GM12878 (cell line): Measurements from ENCODE around the gene APLP1. TPM values are rescaled to one million over a fixed set of nuclear protein-coding genes. Genes with fewer than 3 reads are reported as not detected.

Experiments used
- ATAC-seq: fragments of 200-7000 bp; cut with Tn5 transposase; 3 replicates; pipeline ENCODE4 v1.9.1; 2020; ENCODE audit warnings: mild to moderate bottlenecking, moderate library complexity
- BruUV-seq: library from RNA; stranded (reverse); fragments of 400-500 nt; replicated peaks from 2 replicates; lab custom pipeline; 2021; lab: Mats Ljungman, UMichigan
- CTCF ChIA-PET: fragments of 300-600 bp; sonication (Branson Sonifier 250); formaldehyde crosslinking; extraction: SDS; loops from one replicate; lab custom pipeline; 2021; ENCODE audit warnings: inconsistent platforms; lab: Yijun Ruan, JAX
- POLR2A ChIA-PET: fragments of 350-600 bp; formaldehyde crosslinking; extraction: SDS; loops from one replicate; lab custom pipeline; 2021; ENCODE audit warnings: inconsistent platforms; lab: Charles Lee
- RAD21 ChIA-PET: fragments of 300-600 bp; sonication (Branson Sonifier 250); formaldehyde crosslinking; loops from one replicate; lab custom pipeline; 2023; ENCODE audit warnings: antibody characterized with exemption; ENCODE audit not compliant: unreplicated experiment; lab: Charles Lee
- SMC1A ChIA-PET: fragments of 300-600 bp; sonication (Branson Sonifier 250); formaldehyde crosslinking; loops from one replicate; lab custom pipeline; 2023; ENCODE audit not compliant: unreplicated experiment, uncharacterized antibody; lab: Charles Lee
- DNase-seq: peaks from one replicate; pipeline ENCODE4 v3.0.0-alpha.2; 2011; ENCODE audit warnings: low read depth, low spot score
- FAIRE-seq: peaks from 3 replicates; lab custom pipeline; 2011; peaks lifted over from hg19 to GRCh38; lab: Jason Lieb, UNC
- H2AFZ ChIP-seq: 2 replicates; pipeline ENCODE4 v1.6.0; 2011; ENCODE audit warnings: low read depth, low read length, control low read depth; ENCODE audit not compliant: control insufficient read depth
- H3K27ac ChIP-seq: 2 replicates; pipeline ENCODE4 v1.5.1; 2011; ENCODE audit warnings: control low read depth; ENCODE audit not compliant: control insufficient read depth, insufficient read depth
- H3K27me3 ChIP-seq, 2 experiments: replicated peaks in 1 of 2; 2 replicates each; pipeline versions ENCODE4 v1.6.0 to v1.6.1; 2011; ENCODE audit warnings: low read length in 1 of 2; ENCODE audit not compliant: control insufficient read depth in 2 of 2, insufficient read depth in 2 of 2
- H3K36me3 ChIP-seq, 2 experiments: 2 replicates each; pipeline ENCODE4 v1.5.1; 2011; ENCODE audit warnings: low read length in 1 of 2; ENCODE audit not compliant: control insufficient read depth in 2 of 2, insufficient read depth in 2 of 2
- H3K4me1 ChIP-seq: 2 replicates; pipeline ENCODE4 v1.6.1; 2011; ENCODE audit warnings: mild to moderate bottlenecking, low read length, moderate library complexity, mixed read lengths; ENCODE audit not compliant: control insufficient read depth, insufficient read depth
- H3K4me2 ChIP-seq: 2 replicates; pipeline ENCODE4 v1.6.0; 2011; ENCODE audit warnings: control low read depth; ENCODE audit not compliant: control insufficient read depth, insufficient read depth
- H3K4me3 ChIP-seq: fragments of 200-600 bp; sonication (generic); 2 replicates; pipeline ENCODE4 v1.5.1; 2016
- H3K79me2 ChIP-seq: 2 replicates; pipeline ENCODE4 v1.6.0; 2011; ENCODE audit warnings: low read length; ENCODE audit not compliant: control insufficient read depth, insufficient read depth
- H3K9ac ChIP-seq: 2 replicates; pipeline ENCODE4 v1.8.0; 2011; ENCODE audit warnings: low read length, control low read depth, mixed read lengths; ENCODE audit not compliant: control insufficient read depth, insufficient read depth
- H3K9me3 ChIP-seq: replicated peaks from 3 replicates; pipeline ENCODE4 v1.5.1; 2011; ENCODE audit warnings: mild to moderate bottlenecking, low read length; ENCODE audit not compliant: control insufficient read depth, insufficient read depth
- H4K20me1 ChIP-seq: 2 replicates; pipeline ENCODE4 v1.6.0; 2011; ENCODE audit not compliant: control insufficient read depth, insufficient read depth
- ASH2L ChIP-seq: fragments of 300-600, 200-600 bp; sonication (generic); IDR thresholded peaks from 2 replicates; pipeline ENCODE4 v1.6.1; 2017; ENCODE audit warnings: low read depth, mild to moderate bottlenecking, borderline replicate concordance
- CEBPB ChIP-seq, 2 experiments: fragments of 150-350 bp in 1 of 2; IDR thresholded peaks; 2 replicates each; pipeline ENCODE4 v1.6.1; 2012 to 2014; ENCODE audit warnings: low read depth in 2 of 2, low read length in 2 of 2, borderline replicate concordance in 1 of 2, inconsistent platforms in 1 of 2
- ESRRA ChIP-seq: IDR thresholded peaks from 2 replicates; pipeline ENCODE4 v1.6.1; 2012; ENCODE audit warnings: mild to moderate bottlenecking, low read length, improper control_type of control experiment
- FOXM1 ChIP-seq: IDR thresholded peaks from 2 replicates; pipeline ENCODE4 v1.6.1; 2012; ENCODE audit warnings: low read depth, mild to moderate bottlenecking, inconsistent platforms, low read length, moderate library complexity
- LARP7 ChIP-seq: fragments of 450-650 bp; IDR thresholded peaks from 2 replicates; pipeline ENCODE4 v1.6.1; 2017; ENCODE audit warnings: mild to moderate bottlenecking
- MEF2B ChIP-seq: fragments of 450-650 bp; IDR thresholded peaks from 2 replicates; pipeline ENCODE4 v1.6.1; 2018; ENCODE audit warnings: mild to moderate bottlenecking, moderate library complexity; ENCODE audit not compliant: partially characterized antibody, poor library complexity, severe bottlenecking
- NRF1 ChIP-seq: conservative IDR thresholded peaks from 2 replicates; pipeline ENCODE4 v1.6.1; 2011; ENCODE audit warnings: mild to moderate bottlenecking, low read depth, low read length, improper control_type of control experiment
- POLR2A ChIP-seq: IDR thresholded peaks from 2 replicates; pipeline ENCODE4 v1.6.1; 2011; ENCODE audit warnings: low read depth, mild to moderate bottlenecking, low read length
- RAD51 ChIP-seq: fragments of 450-650 bp; IDR thresholded peaks from 2 replicates; pipeline ENCODE4 v1.6.1; 2016; ENCODE audit warnings: moderate library complexity, mild to moderate bottlenecking, inconsistent platforms
- SREBF1 ChIP-seq: IDR thresholded peaks from 2 replicates; pipeline ENCODE4 v1.6.1; 2012; ENCODE audit warnings: mild to moderate bottlenecking, low read length
- WRNIP1 ChIP-seq: IDR thresholded peaks from 2 replicates; pipeline ENCODE4 v1.6.1; 2011; ENCODE audit warnings: low read depth, low read length, improper control_type of control experiment, borderline replicate concordance
- ZBTB11 ChIP-seq: fragments of 450-650 bp; formaldehyde crosslinking; IDR thresholded peaks from 2 replicates; pipeline ENCODE4 v1.5.0; 2022; ENCODE audit warnings: mild to moderate bottlenecking, missing genetic modification characterization
- ZNF24 ChIP-seq: fragments of 450-650 bp; IDR thresholded peaks from 2 replicates; pipeline ENCODE4 v1.6.1; 2017; ENCODE audit warnings: antibody characterized with exemption, mild to moderate bottlenecking
- WGBS: methylation state at CpG from one replicate; pipeline ENCODE4 v1.1.6; 2016; ENCODE audit warnings: low lambda C conversion rate; ENCODE audit not compliant: insufficient replicate concordance, insufficient coverage; ENCODE audit errors: missing lambda C conversion rate; 5-methylcytosine and 5-hydroxymethylcytosine counted together
- in situ Hi-C: fragments of 300-500 bp; cut with MboI; formaldehyde crosslinking; loops from 9 replicates; pipeline ENCODE4 v1.14.3; 2018; ENCODE audit warnings: mixed read lengths
- intact Hi-C: fragments of 100-400 bp; cut with micrococcal nuclease; formaldehyde crosslinking; loops from one replicate; pipeline ENCODE4 v1.14.2; 2022; ENCODE audit not compliant: unreplicated experiment
- polyA plus RNA-seq, 11 experiments: library from polyadenylated mRNA; depleted of rRNA in 4 of 11; unstranded in 6 of 11; stranded (reverse) in 5 of 11; fragments of >200 nt; fragmentation: Nextera tagmentation in 4 of 11; fragmentation: Illumina TruSeq in 1 of 11; extraction: Ambion mirVana in 4 of 11; extraction: Trizol in 1 of 11; gene quantifications; 1 replicate in 1 of 11; 2 replicates in 10 of 11; pipeline versions ENCODE4 v1.2.1 to v1.2.3, GENCODE V29; 2011 to 2016; ENCODE audit warnings: inconsistent platforms in 2 of 11, missing spikeins in 2 of 11, low read depth in 1 of 11
- total RNA-seq, 4 experiments: library from RNA; depleted of rRNA in 3 of 4; stranded (reverse); fragments of >200 nt in 3 of 4; fragmentation: Illumina TruSeq in 1 of 4; extraction: Trizol in 1 of 4; gene quantifications; 2 replicates each; pipeline versions ENCODE4 v1.2.1 to v1.2.3, GENCODE V29; 2013 to 2021

Gene APLP1
- total and polyA plus RNA-seq, 10 of the 15 experiments (the other 5 are each of a cell fraction or from before 2014, with no cell fraction given): 0.07 to 2.2 (median 0.91) TPM; not detected in 1

GRCh38 chr19:35852029-35852780 lies 16.2 kb upstream of the APLP1 start, which contains the start of gene NPHS1 (continued):
- TF ChIP-seq ZBTB11 (CRISPR knock-in tag) (no peak), ZNF24 (no peak), FOXM1 (no peak)

- SMC1A ChIA-PET: no interaction called here
- ATAC-seq (no peak), FAIRE-seq (no peak), DNase-seq (no peak)
- Histone ChIP-seq H3K79me2 (no peaks in the 10 kb centered on the region), H4K20me1 (no peaks in the 10 kb centered on the region), H3K4me2 (no peak overlapping the region), H3K27me3 (peaks cover 11 to 13% of the 10 kb centered on the region in 2 experiments; a peak in 3 of 4 replicates), H3K36me3 (no peaks in the 10 kb centered on the region), H2AFZ (no peak overlapping the region), H3K9me3 (no peaks in the 10 kb centered on the region), H3K4me3 (no peak overlapping the region), H3K9ac (no peak overlapping the region), H3K27ac (no peak overlapping the region), H3K4me1 (peaks cover 3% of the 10 kb centered on the region; the same call in 1 of the 2 replicates)
- POLR2A ChIA-PET: no interaction called here
- in situ Hi-C loops (no loop called here), intact Hi-C loops (no loop called here)
- 16% methylated on average over 8 of the region's 8 CpGs for WGBS
- RAD21 ChIA-PET: interaction anchor here (0.5 to 1.1 kb wide), 2 partner anchors 16 to 282 kb away, joined by 3 read pairs; no protein-coding TSS in a partner anchor
- TF ChIP-seq FOXM1 (no peak), NRF1 (no peak), SREBF1 (no peak), POLR2A (no peak), LARP7 (no peak), ESRRA (no peak), CEBPB (IDR thresholded peaks at IDR 0.05; ENCODE audit: borderline replicate concordance in 1 of 2, low read depth in 2 of 2, low read length in 2 of 2) (no peak), ASH2L (no peak), WRNIP1 (no peak), MEF2B (no peak), RAD51 (no peak)
- CTCF ChIA-PET: no interaction called here
- no TSS peak for BruUV-seq
These were observed 15.2 kb upstream of the APLP1 start for GRCh38 chr19:35853038-35853756.
